GM21619 (cell line): Measurements from ENCODE around the gene MCF2L2.

ENCODE experiments used
- ATAC-seq: cut with Tn5 transposase; IDR thresholded peaks from one replicate; pipeline ENCODE4 v1.9.1; 2021; ENCODE audit not compliant: unreplicated experiment

MCF2L2 gene

DNA sequence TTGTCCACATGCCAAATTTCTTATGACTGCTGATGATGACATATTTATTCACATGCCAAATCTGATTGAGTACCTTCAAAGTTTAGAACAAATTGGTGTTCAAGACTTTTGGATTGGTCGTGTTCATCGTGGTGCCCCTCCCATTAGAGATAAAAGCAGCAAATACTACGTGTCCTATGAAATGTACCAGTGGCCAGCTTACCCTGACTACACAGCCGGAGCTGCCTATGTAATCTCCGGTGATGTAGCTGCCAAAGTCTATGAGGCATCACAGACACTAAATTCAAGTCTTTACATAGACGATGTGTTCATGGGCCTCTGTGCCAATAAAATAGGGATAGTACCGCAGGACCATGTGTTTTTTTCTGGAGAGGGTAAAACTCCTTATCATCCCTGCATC is 158.1 kb downstream of the MCF2L2 start:
- no peak for ATAC-seq

DNA sequence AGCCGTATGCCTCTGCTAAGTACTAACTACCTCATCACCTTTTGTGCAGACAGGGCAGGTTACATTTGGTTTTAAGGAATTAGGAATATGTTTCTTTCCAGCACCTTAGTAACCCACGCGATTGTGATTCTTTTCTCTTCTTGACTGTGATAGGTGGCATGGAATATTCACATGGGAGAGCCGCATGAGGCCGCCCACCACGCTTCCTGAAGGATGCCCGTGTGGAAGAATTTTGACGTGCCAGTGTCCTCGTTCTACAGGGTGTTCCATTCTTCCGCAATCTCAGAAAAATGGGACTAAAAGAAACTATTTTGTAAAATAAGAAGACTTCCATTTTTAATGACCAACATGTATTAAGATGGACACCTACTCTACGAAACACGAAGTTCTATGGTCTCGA is 159.1 kb downstream of the MCF2L2 start:
- ATAC-seq, result no peak

DNA sequence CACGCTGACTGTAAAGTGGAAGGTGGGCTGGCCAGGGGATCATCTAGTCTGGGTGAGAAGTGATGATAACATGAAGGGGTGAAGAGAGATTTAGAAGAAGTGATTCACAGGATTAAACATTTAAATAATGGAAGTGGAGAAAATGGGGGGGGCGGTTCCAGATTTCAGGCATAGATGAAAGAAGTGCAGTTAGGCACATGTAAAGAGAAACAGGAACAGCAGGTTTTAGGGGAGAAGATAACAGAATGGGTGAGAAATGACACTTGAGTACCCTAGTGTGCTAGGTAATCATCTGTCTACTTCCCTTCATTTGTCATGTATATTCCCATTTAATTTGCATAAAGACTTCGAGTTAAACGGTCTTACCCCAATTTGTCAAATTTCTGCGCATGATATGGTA is 160.1 kb downstream of the MCF2L2 start:
- ATAC-seq, result no peak

DNA sequence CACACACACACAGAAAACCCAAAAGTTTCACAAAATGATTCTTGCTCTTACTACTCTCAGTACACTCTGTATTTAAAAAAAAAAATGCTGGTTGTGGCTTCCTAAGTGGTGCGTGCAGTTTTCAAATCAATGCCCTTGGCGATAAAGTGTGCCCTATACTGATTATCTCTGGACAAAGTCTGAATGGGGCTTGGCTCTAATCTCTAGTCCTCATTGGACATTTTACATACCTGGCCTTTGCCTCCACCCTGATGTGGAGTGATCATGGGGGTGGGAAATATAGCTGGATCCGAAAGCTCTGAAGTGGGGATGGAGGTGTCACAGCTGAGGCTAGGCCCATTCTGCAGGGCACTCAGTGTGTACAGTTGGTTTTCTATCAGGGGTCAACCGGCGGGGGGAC is 161.3 kb downstream of the MCF2L2 start:
- ATAC-seq, result no peak

DNA sequence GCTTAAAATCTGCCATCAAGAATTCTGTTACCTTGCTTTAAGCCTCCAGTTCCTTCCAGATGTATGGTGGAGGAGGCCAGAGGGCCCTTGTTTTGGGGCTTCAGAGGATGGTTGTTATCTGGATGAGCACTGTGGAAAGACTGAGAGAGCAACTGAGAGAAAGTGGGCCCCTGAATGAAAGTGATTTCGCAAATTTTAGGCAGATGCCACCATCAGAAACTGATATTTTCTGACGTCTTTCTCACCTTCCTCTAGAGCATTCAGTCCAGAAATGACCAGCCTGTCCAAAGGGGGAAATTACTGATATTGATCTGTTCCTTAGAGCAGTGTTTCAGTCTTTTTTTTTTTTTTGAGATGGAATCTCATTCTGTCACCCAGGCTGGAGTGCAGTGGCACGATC is 162.0 kb downstream of the MCF2L2 start:
- ATAC-seq, result no peak

DNA sequence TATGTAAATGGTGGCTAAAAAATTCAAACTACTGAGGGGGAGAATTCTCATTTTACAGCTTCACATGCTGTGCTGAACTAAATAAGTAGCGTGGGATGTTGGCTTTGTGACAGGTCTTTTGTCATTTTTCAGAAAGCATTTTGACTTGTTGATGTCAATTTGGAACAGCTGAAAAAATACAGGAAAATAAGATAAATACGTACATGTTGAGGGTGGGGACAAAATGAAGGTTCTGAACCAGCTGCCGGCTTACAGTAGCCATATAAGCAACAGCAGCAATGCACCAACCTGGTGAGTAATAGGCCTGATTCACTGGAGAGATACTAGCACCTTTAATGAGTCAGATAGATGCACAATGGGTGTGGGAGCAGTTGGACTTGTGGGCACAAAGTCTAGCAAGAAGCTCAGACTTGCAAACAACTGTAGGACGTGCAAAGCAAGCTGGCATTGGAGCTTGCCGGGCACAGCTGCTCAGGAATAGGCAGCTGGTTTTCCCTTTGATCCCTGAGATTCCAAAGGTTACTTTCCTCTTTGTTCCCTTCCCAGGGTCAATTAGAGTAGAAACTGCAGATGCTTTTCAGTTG is 162.5 kb downstream of the MCF2L2 start:
- ATAC-seq, result no peak

DNA sequence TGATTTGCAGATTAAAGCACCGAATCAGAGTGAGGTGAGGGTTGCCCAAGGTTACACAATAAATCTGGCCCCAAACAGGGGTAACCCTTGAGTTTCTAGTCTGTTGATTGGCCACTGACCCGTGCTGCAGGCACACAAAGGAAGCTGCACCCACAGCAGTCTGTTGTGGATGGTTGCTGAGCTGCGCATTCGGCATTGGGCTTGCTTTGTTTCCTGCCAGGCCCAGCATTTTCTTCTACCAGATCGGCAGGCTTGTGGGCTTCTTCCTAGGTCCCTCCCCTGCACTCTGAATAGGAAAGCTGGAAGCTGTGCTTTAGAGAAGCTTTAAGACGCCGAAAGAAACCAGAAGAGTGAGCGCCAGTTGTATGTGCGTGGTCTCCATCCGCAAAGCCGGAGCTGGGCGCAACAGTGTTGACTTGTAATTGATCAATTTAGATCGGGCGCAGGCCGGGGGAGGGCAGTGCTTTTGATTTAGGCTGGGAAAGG is 163.2 kb downstream of the MCF2L2 start:
- no peak for ATAC-seq

DNA sequence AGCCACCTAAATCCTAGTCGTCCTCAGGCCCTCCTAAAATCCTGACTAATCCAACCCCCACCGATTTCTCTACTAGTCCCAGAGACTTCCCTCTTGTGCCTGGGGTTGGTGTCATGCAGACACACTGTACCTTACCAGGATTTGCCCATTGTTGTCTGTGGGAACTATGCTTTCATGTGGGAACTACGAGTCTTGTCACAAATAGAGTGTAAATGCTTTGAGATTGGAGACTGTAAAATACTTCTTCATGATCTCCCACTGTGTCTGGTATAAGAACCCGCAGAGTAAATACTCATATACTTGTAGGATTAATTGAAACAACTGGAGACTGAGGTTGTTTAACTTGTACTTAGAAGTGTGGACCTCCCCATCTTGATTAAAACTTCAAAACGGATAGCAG is 164.2 kb downstream of the MCF2L2 start:
- no peak for ATAC-seq

DNA sequence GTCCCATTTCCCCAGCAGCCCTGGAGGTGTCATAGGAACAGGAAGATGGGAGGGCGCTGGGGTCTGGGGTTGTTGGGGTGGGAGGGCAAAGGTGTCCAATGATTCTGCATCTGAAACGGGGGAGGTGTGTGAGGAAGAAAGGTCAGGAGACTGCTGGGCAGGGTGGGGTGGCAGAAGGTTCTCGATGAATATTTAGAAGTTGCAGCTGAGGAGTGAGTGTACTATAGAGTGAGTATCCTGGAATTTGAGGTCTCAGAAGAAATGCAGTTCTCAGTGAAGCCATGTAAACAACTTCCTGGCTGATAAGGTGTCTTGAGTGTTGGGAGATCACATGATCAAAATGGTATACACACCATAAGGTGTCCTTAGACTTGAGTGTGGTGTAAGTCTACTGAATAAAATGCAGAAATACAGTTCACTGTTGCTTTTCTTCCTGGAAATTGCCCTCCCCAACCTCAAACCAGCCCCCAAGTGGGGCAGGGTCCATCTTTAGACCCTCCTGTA is 165.5 kb downstream of the MCF2L2 start:
- no peak for ATAC-seq

DNA sequence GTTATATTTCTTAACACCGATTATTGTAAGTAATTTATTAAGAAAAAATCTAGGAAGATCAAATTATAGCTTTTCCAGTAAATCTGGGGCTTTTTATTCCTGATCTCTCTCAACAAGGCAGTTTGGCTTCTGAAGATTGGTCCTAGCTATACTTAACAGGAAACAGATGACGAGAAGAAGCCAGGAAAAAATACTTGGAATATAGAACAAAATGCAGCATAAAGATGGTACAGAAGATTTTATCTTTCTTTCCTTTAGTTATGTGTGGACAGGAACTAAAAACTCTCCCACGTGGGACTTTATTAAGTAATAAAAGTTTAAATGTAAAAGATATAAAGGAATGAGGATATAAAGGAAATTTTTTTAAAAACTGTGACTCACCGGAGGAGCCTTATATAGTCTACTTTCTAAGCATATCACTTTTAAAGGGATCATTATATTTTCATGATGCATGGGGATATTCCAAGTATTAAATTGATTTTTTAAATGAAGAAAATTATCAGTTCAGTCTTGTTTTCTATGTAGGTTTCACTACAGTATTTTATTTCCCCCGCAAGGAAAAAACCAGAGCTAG is 167.2 kb downstream of the MCF2L2 start:
- no peak for ATAC-seq

DNA sequence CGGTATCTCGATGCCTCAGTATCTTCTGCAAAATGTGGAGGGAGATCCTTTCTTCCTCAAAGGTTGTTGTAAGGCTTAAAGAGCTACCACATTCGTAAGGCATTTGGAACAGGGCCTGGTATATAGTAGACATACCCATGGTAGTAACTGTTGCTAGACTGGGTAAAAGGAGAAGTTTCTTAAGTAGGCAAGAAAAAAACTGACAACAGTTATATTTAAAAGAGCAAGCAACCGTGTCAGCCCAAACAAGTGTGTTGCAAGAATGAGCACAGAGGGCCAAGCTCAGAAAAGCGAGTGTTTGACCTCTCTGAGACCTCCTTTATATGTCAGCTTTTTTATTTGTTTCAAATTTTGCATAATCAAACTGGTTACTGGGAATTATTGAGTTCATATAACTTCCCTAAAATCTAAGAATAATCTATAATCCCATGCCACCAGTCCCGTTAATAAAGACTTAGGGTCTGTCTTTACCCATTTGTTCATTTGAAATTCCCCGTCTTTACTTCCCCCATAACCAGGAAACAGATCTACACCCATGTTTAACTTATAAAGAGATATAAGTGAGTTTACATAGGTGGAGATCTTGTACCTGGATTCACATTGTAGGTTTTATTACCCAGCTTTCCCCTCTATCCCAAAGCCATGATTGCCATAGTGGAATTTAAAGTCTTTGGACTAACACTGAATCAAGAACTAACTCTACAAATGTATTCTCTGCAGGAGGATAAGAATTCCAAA is 168.1 kb downstream of the MCF2L2 start:
- ATAC-seq, result no peak

DNA sequence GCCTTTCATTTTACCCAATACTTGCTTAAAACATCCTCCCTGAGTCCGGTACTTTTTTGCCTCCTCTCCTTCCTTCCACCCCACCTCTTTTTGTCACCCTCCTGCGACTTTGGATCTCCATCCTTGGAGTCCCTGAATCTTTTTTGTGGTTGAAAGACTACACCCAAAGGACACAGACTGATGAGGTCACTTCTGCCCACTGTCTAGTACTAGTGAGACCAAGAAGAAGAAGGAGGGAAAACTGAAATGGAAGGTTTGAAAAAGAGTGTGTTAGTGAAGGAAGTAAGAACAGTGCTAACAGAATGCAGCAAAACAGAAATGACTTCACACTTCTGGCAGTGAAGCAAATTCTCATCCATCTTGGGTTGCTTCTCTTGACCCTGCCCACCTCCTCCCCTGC is 168.8 kb downstream of the MCF2L2 start:
- ATAC-seq, result no peak

DNA sequence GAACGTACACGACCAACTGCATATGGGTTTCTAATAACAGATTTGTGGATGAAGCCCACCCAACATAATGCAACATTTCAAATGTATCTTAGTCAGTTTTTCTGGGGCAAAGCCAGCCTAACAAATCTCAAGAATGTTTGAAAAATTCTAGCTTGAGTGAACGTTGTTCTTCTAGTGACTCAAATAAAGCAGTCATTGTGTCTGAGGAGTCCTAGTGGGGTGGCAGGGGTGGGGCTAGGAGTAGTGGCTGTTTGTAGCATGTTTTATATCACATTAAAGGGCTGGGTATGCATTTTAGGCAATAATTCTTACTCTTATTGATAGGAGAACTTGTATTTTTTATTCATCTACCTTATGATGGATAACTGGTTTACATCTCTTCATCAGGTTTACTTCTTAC is 169.3 kb downstream of the MCF2L2 start:
- ATAC-seq, result no peak

DNA sequence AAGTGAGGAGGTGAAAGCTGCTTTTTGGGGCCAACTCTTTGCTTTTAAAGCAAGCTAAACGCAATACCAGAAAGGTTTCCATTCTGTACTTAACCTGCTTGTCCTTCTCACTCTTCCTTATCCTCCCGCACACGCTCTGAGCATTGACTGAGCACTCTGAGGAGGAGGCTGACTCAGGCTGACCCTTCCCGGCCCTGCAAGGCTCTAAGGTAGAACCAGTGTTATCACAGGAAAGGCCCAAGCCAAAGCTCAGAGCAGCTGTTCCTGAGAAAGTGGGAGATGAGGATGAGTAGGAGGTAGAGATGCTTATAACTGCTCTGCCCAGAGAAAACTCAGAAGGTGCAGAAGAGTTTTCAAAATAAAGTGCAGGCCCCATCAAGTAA is 173.1 kb downstream of the MCF2L2 start:
- ATAC-seq, result no peak

DNA sequence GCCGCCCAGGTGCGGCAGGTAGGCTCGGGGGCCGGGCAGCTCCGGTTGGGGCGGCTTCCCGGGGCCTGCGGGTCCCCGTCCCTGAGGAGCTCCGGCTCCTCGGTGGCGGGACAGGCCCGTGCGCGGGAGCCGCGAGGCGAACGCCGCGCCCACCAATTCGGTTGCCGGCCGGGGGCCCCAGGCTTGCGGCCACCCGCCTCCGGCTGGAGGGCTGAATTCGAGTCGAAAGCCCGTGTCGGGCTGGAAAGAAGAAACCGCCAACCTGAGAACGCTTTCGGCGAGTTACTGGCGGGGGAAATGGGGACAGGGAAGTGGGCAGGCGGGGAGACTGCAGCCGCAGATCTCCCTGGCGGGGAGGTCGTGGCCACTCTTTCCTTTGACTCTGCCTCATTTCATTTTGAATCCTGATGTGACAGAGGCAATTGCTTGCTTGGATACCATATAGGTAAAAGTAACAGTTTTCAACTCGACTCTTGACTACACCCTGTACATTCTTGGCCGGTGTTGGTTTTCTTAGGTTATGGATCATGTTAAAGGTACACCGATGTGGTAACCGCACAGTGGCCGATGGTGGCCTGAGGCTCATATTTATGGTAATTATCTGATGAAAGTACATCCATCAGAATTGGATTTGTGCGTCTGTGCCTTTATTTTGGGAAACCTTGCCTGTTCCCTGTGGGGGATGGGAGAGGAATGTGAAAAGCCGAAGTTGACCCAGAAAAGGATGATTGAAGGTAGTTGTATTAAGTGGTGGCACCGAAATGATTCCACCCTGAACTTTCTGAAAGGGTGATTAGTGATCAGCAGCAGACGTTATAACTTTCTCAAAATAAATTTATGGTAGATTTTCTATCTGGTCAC is 173.7 kb downstream of the MCF2L2 start:
- no peak for ATAC-seq

DNA sequence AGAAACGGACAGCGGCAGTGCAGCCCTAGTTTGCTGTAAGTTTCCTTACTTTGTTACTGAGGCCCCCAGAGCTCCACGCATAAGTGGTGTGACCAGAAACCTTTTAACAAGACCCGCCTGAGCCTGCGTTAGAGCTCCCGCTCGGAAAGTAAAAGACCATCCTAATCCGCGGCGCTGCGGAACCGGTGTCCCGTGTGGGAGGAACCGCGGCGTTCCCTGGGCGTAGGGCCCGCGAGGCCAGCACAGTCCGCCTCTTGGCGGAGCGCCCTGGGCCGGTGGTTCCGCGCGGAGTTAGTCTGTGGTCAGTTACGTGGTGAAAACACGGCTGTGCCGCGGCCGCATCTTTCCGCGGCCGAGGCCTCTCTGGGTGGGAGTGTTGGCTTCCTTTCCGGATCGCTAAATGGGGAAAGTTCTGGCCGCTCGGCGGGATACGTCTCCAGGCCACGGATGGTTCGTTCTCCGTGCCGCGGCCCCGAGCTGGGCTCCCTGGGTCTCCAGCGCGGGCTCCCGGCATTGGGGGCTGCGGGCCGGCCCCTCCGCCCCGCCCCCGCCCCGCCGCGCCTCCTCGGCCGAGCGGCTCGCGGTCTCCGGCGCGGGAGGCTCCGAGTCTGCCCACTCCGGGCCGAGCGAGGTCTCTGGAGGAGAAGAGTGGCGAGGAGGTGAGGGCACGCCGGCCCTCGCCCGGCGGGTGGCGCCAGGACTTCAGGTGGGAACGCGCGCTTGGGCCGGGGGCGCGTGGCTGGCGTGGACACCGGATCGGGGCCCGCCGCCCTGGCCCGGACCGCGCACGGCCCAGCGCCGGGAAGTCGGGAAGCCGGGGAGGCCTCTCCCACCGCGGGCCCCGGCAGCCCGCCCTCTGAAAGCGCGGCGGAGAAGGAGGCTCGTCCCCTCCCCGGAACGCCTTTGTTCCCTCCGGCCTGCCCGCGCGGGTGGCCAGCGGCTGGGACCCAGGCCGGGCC is 174.6 kb downstream of the MCF2L2 start:
- ATAC-seq, result no peak

DNA sequence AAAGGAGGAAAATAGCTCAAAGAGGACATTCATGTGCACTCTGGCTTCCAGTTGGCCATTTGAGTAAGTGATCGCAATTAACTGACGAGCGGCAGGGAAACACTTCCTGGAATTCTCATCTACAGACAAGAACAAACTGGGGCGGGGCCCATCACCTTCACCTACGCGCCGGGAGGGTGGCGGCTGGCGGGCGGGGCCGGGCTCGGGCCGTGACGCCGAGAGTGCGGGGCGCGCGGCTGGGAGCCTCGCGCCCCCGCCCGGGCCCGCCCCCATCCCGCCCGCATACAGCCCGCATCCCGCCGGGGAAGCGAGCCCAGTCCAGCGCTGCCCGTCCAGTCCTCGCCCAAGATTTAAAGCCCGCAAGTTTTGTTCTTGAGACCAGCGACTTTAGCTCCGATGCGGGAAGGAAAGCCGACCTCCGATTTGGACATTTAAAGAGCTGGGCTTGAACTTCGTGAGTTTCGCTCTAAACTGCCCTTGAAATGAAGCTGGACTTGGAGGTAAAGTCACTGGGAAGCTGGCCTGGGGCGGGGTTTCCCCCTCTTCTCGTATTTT is 175.4 kb downstream of the MCF2L2 start, which contains the start of gene B3GNT5:
TSS of gene B3GNT5 (plus strand) at position 281 of the 555 bp plus-strand sequence. CDS start 16,546 bp downstream, outside the sequence.
- ATAC-seq, result no peak

DNA sequence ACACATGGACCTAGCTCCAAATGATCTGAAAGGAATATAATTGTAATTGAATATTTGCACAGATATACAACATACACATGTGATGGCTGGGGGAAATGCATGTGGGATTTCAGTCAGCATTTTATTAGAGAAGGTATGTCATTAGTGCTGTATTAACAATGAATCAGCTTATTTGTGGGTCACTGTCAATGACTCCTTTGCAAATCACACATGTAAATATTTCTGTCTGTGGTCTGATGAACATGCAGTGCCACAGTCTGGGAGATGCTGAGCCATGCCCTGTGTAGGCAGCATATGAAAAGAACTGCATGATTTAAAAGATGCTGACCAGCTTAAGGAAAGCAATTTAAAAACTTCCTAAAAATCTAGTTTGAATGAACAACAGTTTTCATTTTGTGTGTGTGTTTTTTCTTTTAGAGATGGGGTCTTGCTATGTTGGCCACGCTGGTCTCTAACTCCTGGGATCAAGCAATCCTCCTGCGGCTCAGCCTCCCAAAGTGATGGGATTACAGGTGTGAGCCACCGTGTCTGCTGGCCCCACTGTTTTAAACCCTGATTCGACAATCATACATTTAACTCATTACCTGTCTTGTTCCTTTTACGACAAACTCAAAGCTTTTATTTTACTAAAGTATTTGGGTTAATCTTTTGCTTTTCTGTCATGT is 176.2 kb downstream of the MCF2L2 start:
- no peak for ATAC-seq

DNA sequence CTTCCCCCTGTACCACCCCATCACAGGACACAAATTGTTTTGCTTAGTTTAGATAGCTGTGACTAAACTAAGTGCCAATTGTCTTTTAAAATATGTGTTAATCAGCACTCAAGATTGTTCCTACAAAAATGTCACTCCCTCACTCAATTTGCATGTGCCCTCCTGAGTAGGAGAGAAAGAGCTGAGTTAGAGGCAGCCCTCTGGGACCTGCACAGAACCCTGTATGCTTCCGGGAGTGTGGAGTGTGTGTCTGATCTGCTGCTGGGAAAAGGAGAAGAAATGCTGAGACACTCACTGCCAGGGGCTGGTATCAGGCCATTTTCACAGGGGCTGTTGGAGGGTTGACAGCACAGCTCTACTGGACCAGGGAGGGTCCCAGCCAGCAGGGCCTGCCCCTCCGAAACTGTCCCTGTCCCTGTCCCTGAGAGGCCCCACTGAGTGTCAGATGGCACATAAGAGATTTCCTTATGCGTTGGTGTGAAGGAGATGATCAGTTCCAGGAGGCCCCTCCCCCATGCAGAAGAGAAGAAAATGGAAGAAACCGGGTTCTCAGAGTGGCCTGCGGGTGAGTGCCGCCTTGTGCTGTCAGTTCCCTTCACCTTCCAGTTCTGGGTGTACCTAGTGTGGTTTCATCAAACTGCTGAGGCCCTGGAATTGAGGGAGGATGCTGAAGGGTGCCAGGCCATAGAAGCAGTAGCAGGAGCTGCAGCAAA is 179.3 kb downstream of the MCF2L2 start:
- ATAC-seq, result no peak
